NOMO-1 treated with dmso at 0.1 percent for 144 hours (cell line): ENCODE results near the gene MPZL3.

ENCODE experiments used
- DNase-seq: peaks from one replicate; lab custom pipeline; 2025; ENCODE audit not compliant: unreplicated experiment; lab: John Stamatoyannopoulos, UW

The MPZL3 gene

GRCh38 chr11:118233850-118234249 lies 18.3 kb downstream of the MPZL3 start:
- no peak for DNase-seq

GRCh38 chr11:118233377-118233776 lies 18.8 kb downstream of the MPZL3 start:
- no peak for DNase-seq

GRCh38 chr11:118232659-118233058 lies 19.5 kb downstream of the MPZL3 start:
- no peak for DNase-seq

GRCh38 chr11:118231461-118231860 lies 20.7 kb downstream of the MPZL3 start:
- no peak for DNase-seq

GRCh38 chr11:118230088-118230487 lies 22.1 kb downstream of the MPZL3 start:
- DNase-seq: no peak

- DNase-seq: no peak
These were observed 22.8 kb downstream of the MPZL3 start for GRCh38 chr11:118229274-118229847.

- peak; percentile 47 for DNase-seq
These were observed 24.0 kb downstream of the MPZL3 start for GRCh38 chr11:118227865-118228785.

GRCh38 chr11:118226781-118227180 lies 25.4 kb downstream of the MPZL3 start:
- no peak for DNase-seq

GRCh38 chr11:118226296-118226695 lies 25.9 kb downstream of the MPZL3 start:
- peak; percentile 75 for DNase-seq

- no peak for DNase-seq
These were observed 27.5 kb downstream of the MPZL3 start, which contains the start of gene JAML for GRCh38 chr11:118224511-118225188. JAML (minus strand) TSS chr11:118225011; CDS start chr11:118214866, 10,145 bp downstream.

- DNase-seq: no peak
These were observed 28.2 kb downstream of the MPZL3 start for GRCh38 chr11:118223992-118224391.

GRCh38 chr11:118223570-118223969 lies 28.6 kb downstream of the MPZL3 start:
- DNase-seq: no peak

GRCh38 chr11:118222437-118222836 lies 29.7 kb downstream of the MPZL3 start:
- no peak for DNase-seq

GRCh38 chr11:118221419-118221818 lies 30.7 kb downstream of the MPZL3 start:
- DNase-seq: no peak

GRCh38 chr11:118219732-118220131 lies 32.4 kb downstream of the MPZL3 start:
- no peak for DNase-seq

- DNase-seq: no peak
These were observed 32.9 kb downstream of the MPZL3 start for GRCh38 chr11:118219244-118219643.

- no peak for DNase-seq
These were observed 34.6 kb downstream of the MPZL3 start for GRCh38 chr11:118217575-118217974.

GRCh38 chr11:118216621-118217481 lies 35.3 kb downstream of the MPZL3 start:
- no peak for DNase-seq

GRCh38 chr11:118215765-118216164 lies 36.4 kb downstream of the MPZL3 start:
- no peak for DNase-seq

- no peak for DNase-seq
These were observed 36.9 kb downstream of the MPZL3 start for GRCh38 chr11:118215262-118215661.
